SJSA1 (cell line): ENCODE results near the gene CCER1. TPM values are rescaled to one million over a fixed set of nuclear protein-coding genes. Genes with fewer than 3 reads are reported as not detected.
A peak's percentile ranks its signal among the peaks of the same experiment; 100 is the strongest.

Source experiments
- DNase-seq, 2 experiments: peaks; one replicate each; pipeline ENCODE4 v3.0.0-alpha.2; 2015 to 2020; ENCODE audit warnings: low spot score in 2 of 2, low read depth in 1 of 2
- H3K27ac ChIP-seq: fragments of 250-450 bp; sonication (Bioruptor Pico); 2 replicates; pipeline ENCODE4 v1.5.1; 2020; ENCODE audit warnings: mild to moderate bottlenecking, moderate library complexity
- H3K27me3 ChIP-seq: fragments of 250-450 bp; sonication (Bioruptor Pico); replicated peaks from 2 replicates; pipeline ENCODE4 v1.5.1; 2020; ENCODE audit warnings: mild to moderate bottlenecking, moderate library complexity
- H3K36me3 ChIP-seq: fragments of 250-450 bp; sonication (Bioruptor Pico); 2 replicates; pipeline ENCODE4 v1.5.1; 2020; ENCODE audit warnings: mild to moderate bottlenecking
- H3K4me1 ChIP-seq: fragments of 250-450 bp; sonication (Bioruptor Pico); replicated peaks from 2 replicates; pipeline ENCODE4 v1.6.1; 2021; ENCODE audit warnings: mild to moderate bottlenecking
- H3K4me3 ChIP-seq: fragments of 250-450 bp; sonication (Bioruptor Pico); 2 replicates; pipeline ENCODE4 v1.5.1; 2020; ENCODE audit warnings: mild to moderate bottlenecking
- H3K9me3 ChIP-seq: fragments of 250-450 bp; sonication (Bioruptor Pico); replicated peaks from 2 replicates; pipeline ENCODE4 v1.5.1; 2020; ENCODE audit warnings: mild to moderate bottlenecking
- total RNA-seq: library from RNA; depleted of rRNA; stranded (reverse); fragments of >200 nt; shearing (Covaris generic); gene quantifications from 2 replicates; pipeline ENCODE4 v1.2.3, GENCODE V29; 2014

CCER1 gene
- total RNA-seq, 1 experiment from 2014 or later = not detected

DNA sequence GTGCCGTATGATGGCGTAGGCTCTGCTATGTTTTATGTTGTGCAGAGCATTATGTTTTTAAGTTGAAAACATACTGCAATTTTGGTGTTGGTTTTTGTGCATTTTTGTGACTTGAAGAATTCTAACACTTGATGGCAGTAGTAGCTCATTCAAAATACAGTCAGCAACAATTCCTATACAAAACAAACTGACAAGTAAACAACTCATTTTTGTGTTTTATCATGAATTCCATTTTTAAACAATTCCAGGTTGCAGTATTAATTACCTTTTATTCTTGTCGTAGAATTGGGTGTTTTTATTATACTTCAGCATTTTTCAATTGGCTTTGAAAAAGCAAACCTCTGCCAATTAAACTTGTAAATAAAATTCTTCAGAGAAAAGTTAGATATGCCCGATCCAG is 4.1 kb upstream of the CCER1 start:
- Histone ChIP-seq H3K9me3 (peaks cover 1% of the 10 kb centered on the region), H3K36me3 (no peaks in the 10 kb centered on the region), H3K27ac (no peak overlapping the region), H3K4me3 (no peak overlapping the region), H3K27me3 (0 out of 2 replicates have a peak, but pooled peaks cover 2% of the 10 kb centered on the region), H3K4me1 (peaks cover 5% of the 10 kb centered on the region)
- peak in 1 of 2 experiments; percentile 94 for DNase-seq

DNA sequence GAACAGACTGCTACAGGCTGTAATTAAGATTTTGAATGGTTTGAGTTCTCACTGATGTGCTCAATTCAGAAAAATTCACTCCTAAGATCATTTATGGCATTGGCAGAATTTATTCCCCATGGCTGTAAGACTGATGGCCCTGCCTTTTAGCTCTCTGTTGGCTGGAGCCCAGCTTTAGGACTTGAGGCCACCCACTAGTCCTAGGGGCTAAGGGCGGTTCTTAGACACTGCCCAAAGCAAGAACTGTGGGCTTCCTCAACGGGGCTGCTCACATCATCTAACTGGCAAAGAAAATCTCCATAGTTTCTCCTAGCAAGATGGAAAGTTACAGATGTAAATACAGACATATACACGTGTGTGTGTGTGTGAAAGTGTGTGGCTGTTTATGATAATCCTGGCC is 3.4 kb upstream of the CCER1 start:
- Histone ChIP-seq H3K4me3 (no peak overlapping the region), H3K36me3 (no peaks in the 10 kb centered on the region), H3K4me1 (peaks cover 5% of the 10 kb centered on the region), H3K27me3 (peaks cover 3% of the 10 kb centered on the region; the same call in 1 of the 2 replicates), H3K27ac (no peak overlapping the region), H3K9me3 (peaks cover 5% of the 10 kb centered on the region)
- peak in 1 of 2 experiments; percentile 86 for DNase-seq

DNA sequence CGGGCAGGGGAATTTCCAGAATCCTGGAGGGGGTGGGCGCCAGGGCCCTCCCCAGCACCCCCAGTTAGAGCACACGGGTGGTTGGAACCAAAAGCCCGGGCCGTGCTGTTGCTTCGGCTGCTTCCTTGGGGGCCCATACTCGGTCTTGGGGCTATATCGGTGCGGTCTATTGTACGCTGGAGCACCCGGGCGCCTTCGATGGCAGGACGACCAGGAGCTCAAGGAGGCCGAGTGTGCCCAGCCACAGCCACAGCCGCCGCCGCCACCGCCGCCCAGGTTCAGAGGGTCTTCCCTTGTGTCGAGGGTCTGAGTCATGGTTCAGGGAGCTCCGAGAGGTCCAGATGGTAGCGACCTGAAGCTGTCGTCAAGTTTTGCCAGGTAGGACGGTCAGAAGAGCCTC is 548 bp downstream of the CCER1 start:
- peaks cover 35% of the 10 kb centered on the region for H3K27me3 ChIP-seq
- DNase-seq = no peak
- H3K4me1 ChIP-seq = peaks cover 4% of the 10 kb centered on the region
- H3K4me3 ChIP-seq = no peak overlapping the region
- H3K27ac ChIP-seq = no peak overlapping the region
- H3K9me3 ChIP-seq = peaks cover 5% of the 10 kb centered on the region
- H3K36me3 ChIP-seq = no peaks in the 10 kb centered on the region

DNA sequence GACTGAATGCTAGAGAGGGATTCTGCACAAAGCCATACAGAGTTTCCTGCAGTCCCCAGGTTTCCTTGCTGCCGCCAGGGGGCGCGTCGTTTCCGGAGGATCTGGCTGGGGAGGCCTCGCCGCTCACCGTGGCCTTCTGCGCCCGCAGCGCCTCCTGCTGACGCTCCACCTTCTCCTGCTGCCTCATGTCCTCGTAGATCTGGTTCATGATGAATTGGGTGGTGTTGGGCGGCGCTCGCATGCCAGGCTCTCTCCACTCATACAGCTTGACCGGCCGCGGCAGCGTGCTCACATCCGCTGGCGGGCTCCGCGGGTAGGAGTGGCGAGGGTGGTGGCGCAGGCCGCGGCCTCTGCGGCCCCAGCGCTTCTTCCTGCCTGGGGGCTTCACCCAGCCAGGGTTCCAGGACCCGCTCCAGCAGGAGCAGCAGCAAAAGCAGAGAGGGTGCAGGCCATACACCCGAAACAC is 987 bp downstream of the CCER1 start:
- H3K36me3 ChIP-seq = no peaks in the 10 kb centered on the region
- H3K4me3 ChIP-seq = no peak overlapping the region
- H3K9me3 ChIP-seq = peaks cover 5% of the 10 kb centered on the region
- no peaks in the 10 kb centered on the region for H3K4me1 ChIP-seq
- no peak overlapping the region for H3K27ac ChIP-seq
- H3K27me3 ChIP-seq = peaks cover 36% of the 10 kb centered on the region
- DNase-seq = peak; percentile 91 to 100

DNA sequence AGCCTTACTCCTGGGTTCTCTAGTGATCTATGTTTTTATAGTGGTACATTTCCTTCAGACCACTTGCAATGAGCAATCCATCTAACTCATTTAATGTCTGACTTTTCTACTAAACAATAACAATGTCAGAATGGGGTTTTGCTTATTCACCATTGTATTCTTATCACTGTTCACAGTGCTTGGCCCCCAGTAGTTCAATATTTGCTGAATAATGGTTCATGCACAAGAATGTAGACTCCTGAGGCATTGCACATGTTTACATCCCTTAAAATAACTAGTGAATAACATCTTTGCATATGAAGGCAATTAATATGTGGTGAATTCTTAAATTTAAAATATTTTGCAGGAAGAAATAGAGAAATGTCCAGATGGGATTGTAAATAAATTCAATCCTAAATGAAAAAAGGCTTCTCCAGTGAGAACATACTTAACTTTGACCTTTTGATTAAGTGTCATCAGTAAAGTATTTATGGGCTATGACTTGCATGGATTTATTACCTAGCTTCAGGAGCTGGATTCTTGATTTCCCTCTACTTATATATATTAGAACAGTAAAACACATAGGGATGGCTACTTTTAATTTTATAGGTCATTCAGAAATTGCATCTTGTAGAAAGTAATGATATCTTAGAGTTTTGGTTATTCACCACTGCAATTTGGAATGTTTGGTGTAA is 3.4 kb downstream of the CCER1 start:
- no peak overlapping the region for H3K27ac ChIP-seq
- no peaks in the 10 kb centered on the region for H3K4me1 ChIP-seq
- DNase-seq = no peak
- H3K4me3 ChIP-seq = no peak overlapping the region
- peaks cover 5% of the 10 kb centered on the region for H3K9me3 ChIP-seq
- no peaks in the 10 kb centered on the region for H3K36me3 ChIP-seq
- peaks cover 34% of the 10 kb centered on the region for H3K27me3 ChIP-seq

DNA sequence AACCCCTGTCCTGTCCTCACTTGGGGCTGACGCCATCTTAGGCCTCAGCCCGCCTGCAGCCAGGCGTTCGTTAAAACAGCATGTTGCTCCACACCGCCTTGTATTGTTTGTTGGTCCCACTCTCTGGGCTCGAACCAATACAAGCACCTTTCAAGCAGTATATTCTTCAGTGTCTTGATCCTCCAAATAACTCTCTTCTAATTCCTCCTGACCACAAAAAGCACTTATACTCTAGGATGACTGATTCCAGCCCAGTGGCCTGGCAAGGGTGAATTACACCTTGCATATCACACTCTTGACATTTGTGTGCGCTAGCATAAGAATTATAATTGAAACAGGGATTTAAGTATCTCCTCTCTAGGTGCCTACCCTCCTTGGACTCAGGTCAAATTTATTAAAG is 7.1 kb downstream of the CCER1 start:
- H3K4me1 ChIP-seq = no peaks in the 10 kb centered on the region
- H3K4me3 ChIP-seq = no peak overlapping the region
- no peak for DNase-seq
- H3K27ac ChIP-seq = no peak overlapping the region
- H3K36me3 ChIP-seq = no peaks in the 10 kb centered on the region
- H3K9me3 ChIP-seq = no peaks in the 10 kb centered on the region
- H3K27me3 ChIP-seq = peaks cover 28% of the 10 kb centered on the region

DNA sequence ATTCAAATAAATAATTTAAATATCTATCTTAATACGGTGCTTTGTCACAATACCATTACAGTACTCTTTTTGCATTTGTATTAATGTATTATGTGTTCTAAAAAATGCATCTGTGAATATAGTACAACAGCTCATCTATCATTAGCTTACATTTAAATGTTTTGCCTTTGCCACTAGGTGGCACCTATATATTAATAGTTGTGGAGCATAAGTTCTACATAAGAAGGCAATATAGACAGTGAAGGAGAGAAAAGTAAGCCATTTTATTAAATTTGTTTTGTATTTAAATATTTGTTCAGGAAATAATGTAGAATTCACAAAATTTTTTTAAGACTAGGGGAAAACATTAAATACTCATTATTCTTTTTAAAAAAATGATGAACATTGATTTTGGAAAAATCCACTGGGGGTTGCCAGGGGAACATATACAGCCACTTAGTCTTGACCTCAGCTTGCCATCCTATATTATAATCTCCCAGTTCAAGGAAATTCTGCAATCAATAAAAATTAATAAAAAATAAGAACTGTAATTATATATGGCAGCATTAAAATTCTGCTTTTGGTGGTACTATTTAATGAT is 9.8 kb downstream of the CCER1 start:
- H3K36me3 ChIP-seq = no peaks in the 10 kb centered on the region
- H3K27ac ChIP-seq = no peak overlapping the region
- no peaks in the 10 kb centered on the region for H3K9me3 ChIP-seq
- H3K4me3 ChIP-seq = no peak overlapping the region
- no peak for DNase-seq
- peaks cover 8% of the 10 kb centered on the region for H3K27me3 ChIP-seq
- no peaks in the 10 kb centered on the region for H3K4me1 ChIP-seq

DNA sequence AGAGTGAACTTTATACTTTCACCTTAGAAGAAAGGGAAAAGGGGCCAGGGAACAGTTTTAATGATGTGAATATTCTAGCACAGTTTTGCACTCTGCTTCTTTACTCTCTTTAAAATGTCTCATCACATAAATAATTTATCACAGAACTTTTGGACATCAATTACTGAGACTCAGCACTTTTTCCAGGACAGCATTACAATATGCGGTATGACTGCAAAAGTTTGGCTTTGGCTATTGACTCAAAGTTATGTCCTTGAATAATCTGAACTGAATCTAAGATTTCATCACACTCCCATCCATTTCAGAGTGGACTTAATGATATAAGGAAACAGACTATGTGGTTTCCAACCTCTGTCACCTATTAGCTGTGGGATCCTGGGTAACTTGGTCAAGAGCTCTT is 11.7 kb downstream of the CCER1 start:
- Histone ChIP-seq H3K9me3 (no peaks in the 10 kb centered on the region), H3K36me3 (no peaks in the 10 kb centered on the region), H3K4me3 (no peak overlapping the region), H3K4me1 (no peaks in the 10 kb centered on the region), H3K27me3 (no peaks in the 10 kb centered on the region), H3K27ac (no peak overlapping the region)
- no peak for DNase-seq

DNA sequence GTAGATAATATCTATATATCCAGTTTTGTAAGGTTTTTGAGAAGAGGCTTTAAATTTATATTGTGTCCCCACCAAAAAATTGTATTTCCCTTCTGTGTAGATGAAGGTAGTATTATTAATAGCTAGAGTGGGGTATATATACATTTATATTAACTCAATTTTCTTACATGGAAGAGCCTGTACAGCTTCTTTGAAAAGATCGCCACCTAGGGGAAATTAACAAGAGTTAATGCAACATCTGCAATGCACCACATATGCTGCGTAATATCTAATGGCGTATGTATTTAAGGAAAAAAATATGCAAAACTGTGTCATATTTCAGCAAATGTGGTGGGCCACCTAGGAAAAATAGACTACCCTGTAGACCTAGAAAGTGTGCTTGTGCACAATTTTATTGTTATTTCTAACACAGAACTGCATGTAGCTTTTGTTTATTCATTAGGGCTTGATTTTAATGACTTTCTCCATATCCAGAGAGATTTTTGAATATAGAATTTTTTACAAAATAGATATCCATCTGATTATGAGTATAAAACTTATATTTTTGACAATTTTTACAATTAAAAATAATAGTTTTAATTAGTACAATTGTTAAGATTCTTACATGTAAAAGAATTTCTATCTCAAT is 14.0 kb downstream of the CCER1 start:
- Histone ChIP-seq H3K9me3 (no peaks in the 10 kb centered on the region), H3K4me3 (no peak overlapping the region), H3K27ac (no peak overlapping the region), H3K36me3 (no peaks in the 10 kb centered on the region), H3K4me1 (no peaks in the 10 kb centered on the region), H3K27me3 (no peaks in the 10 kb centered on the region)
- no peak for DNase-seq

DNA sequence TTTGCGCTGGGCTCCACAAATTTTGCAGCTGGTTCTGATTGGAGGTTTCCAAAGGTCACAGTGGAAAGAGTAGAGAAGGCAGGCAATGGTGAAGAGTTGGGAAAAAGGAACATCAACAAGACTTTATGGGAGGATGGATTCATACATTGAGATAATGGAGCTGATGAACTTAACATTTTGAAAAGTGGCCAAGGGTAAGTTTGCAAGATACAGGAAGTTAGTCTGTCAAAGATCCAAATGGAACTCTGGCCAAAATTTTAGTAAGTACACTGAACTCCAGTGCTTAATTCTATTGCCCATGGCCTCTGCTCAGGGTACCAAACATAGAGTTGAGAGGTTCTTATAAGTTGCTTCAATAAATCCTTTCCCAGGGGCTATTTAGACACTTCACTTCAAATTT is 15.6 kb downstream of the CCER1 start:
- Histone ChIP-seq H3K4me3 (no peak overlapping the region), H3K9me3 (no peaks in the 10 kb centered on the region), H3K4me1 (no peaks in the 10 kb centered on the region), H3K27ac (no peak overlapping the region), H3K36me3 (no peaks in the 10 kb centered on the region), H3K27me3 (no peaks in the 10 kb centered on the region)
- DNase-seq = no peak

DNA sequence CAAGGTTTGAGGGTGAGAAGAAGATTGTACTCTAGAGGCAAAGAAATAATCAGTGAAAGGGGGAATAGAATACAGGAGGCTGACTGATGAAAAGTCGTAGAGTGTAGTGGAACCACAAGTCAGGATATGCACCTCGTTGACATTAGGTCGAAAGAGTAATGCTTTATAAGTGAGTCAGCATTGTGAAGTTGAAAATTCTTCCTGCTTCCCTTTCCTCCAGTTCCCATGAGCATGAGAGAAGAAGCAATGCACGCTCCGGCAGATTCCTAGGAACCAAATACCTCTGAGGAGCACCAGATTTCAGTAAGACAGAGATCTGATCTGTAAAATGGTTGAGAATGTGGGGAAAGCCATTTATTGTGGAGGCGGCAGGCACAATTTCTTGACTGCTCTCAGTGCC is 16.5 kb downstream of the CCER1 start:
- Histone ChIP-seq H3K27ac (no peak overlapping the region), H3K36me3 (no peaks in the 10 kb centered on the region), H3K27me3 (no peaks in the 10 kb centered on the region), H3K9me3 (no peaks in the 10 kb centered on the region), H3K4me3 (no peak overlapping the region), H3K4me1 (no peaks in the 10 kb centered on the region)
- DNase-seq = no peak

DNA sequence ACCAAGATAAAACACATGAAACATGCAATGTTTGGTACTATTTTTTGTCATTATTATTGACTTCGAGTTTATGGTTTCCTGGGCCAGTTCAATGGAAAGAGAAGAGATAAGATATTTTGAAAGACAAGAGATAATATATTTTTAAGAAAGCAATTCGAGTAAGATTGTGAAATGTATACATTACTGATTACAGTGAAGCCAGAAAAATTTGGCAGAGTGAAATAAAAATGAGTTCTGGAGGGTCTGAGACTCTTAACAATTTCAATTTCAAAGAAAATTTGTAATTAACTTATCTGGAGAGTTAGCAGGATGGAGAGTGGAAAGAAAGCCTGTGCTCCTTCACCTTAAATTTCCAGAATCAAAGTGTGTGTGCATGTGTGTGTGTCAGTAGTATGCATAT is 17.3 kb downstream of the CCER1 start:
- DNase-seq = no peak
- Histone ChIP-seq H3K9me3 (no peaks in the 10 kb centered on the region), H3K36me3 (no peaks in the 10 kb centered on the region), H3K4me1 (no peaks in the 10 kb centered on the region), H3K27ac (no peak overlapping the region), H3K27me3 (no peaks in the 10 kb centered on the region), H3K4me3 (no peak overlapping the region)

DNA sequence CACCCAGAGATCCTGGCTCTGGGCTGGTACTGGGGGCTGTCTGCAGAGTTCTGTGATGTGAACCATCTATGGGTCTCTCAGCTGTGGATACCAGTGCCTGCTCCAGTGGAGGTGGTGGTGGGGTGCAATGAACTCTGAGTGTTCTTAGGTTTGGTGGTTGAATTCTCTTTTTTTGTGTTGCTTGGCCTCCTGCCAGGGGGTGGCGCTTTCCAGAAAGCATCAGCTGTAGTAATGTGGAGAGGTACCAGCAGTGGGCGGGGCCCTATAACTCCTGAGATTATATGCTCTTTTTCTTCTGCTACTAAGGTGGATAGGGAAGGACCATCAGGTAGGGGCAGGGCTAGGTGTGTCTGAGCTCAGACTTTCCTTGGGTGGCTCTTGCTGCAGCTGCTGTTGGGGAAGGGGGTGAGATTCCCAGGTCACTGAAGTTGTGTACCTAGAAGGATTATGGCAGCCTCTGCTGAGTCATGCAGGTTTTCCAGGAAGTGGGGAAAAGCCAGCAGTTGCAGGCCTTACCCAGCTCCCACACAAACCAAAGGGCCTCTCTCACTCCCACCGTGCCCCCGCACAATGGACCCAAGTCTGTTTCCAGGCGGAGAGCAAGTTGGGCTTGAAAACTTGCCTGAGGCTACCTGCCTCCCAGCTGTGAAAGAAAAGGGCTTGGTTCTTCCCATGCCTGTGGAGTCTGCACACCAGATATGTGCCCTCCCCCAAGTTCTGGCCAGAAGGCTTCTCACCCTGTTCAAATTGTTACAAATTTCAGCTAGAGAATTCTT is 18.6 kb downstream of the CCER1 start:
- Histone ChIP-seq H3K9me3 (no peaks in the 10 kb centered on the region), H3K27me3 (no peaks in the 10 kb centered on the region), H3K4me3 (no peak overlapping the region), H3K27ac (no peak overlapping the region), H3K36me3 (no peaks in the 10 kb centered on the region), H3K4me1 (no peaks in the 10 kb centered on the region)
- DNase-seq = no peak

DNA sequence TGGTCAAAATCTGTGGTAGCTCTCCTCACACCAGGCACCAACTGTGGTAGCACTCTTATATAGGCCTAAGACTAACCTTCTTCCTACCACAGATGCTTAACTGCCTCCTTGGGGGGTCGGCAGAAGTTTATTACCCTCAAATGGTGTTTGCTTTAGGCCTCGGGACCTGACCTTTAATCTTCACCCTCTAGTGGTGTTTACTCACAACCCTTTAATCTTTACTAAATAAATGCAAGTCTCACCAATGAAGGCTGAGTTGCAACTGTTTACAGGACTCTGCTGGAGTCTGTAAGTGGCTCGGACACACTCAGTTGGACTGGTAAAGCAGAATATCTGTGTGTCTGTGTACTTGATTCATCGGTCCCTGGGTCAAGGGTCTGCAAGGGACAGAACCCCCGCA is 29.4 kb downstream of the CCER1 start:
- no peaks in the 10 kb centered on the region for H3K36me3 ChIP-seq
- H3K27ac ChIP-seq = no peak overlapping the region
- no peaks in the 10 kb centered on the region for H3K27me3 ChIP-seq
- H3K9me3 ChIP-seq = no peaks in the 10 kb centered on the region
- H3K4me1 ChIP-seq = no peaks in the 10 kb centered on the region
- DNase-seq = no peak
- H3K4me3 ChIP-seq = no peak overlapping the region
